Bronchial epithelial cell (primary cell): ENCODE data around the gene DCP1B. TPM values are rescaled to one million over a fixed set of nuclear protein-coding genes. Genes with fewer than 3 reads are reported as not detected.

ENCODE experiments used
- DNase-seq: peaks from one replicate; pipeline ENCODE4 v3.0.0-alpha.2; 2010; ENCODE audit warnings: low read depth
- FAIRE-seq: peaks from 2 replicates; lab custom pipeline; 2011; peaks lifted over from hg19 to GRCh38; lab: Jason Lieb, UNC
- H3K27me3 ChIP-seq: 2 replicates; pipeline ENCODE4 v1.5.1; 2011; ENCODE audit warnings: low read length; ENCODE audit not compliant: control insufficient read depth, insufficient read depth
- H3K36me3 ChIP-seq: 2 replicates; pipeline ENCODE4 v1.5.1; 2011; ENCODE audit warnings: low read length; ENCODE audit not compliant: control insufficient read depth, insufficient read depth
- H3K4me3 ChIP-seq: 2 replicates; pipeline ENCODE4 v1.5.1; 2011; ENCODE audit warnings: mild to moderate bottlenecking, low read depth, low read length, control low read depth
- CTCF ChIP-seq: IDR thresholded peaks from 2 replicates; pipeline ENCODE4 v1.5.1; 2011; ENCODE audit warnings: mild to moderate bottlenecking, moderate library complexity, low read length, control low read depth, inconsistent platforms; ENCODE audit not compliant: insufficient read depth, severe bottlenecking
- total RNA-seq: library from RNA; depleted of rRNA; stranded (reverse); fragments of >200 nt; gene quantifications from 2 replicates; pipeline ENCODE4 v1.2.1, GENCODE V29; 2014

DCP1B gene
- total RNA-seq, 1 donor from 2014 or later, result 1.3 TPM

- DNase-seq (no peak), FAIRE-seq (no peak)
- no peaks in the 10 kb centered on the region for H3K36me3 ChIP-seq
- TF ChIP-seq CTCF, result no peak
- H3K4me3 ChIP-seq, result no peak overlapping the region
- no peaks in the 10 kb centered on the region for H3K27me3 ChIP-seq
Observed at GRCh38 chr12:2023365-2023764, 19.1 kb upstream of the DCP1B start.

GRCh38 chr12:2020511-2020910, 16.3 kb upstream of the DCP1B start:
- no peaks in the 10 kb centered on the region for H3K36me3 ChIP-seq
- FAIRE-seq (no peak), DNase-seq (no peak)
- H3K27me3 ChIP-seq, result no peaks in the 10 kb centered on the region
- no peak overlapping the region for H3K4me3 ChIP-seq
- TF ChIP-seq CTCF, result no peak

- Histone ChIP-seq H3K36me3 (no peaks in the 10 kb centered on the region), H3K27me3 (no peaks in the 10 kb centered on the region), H3K4me3 (no peak overlapping the region)
- no peak for TF ChIP-seq CTCF
- no peak for FAIRE-seq
- DNase-seq, result no peak
Observed at GRCh38 chr12:2019126-2019525, 14.9 kb upstream of the DCP1B start.

- DNase-seq (no peak), FAIRE-seq (no peak)
- no peaks in the 10 kb centered on the region for H3K36me3 ChIP-seq
- H3K4me3 ChIP-seq, result no peak overlapping the region
- no peaks in the 10 kb centered on the region for H3K27me3 ChIP-seq
- no peak for TF ChIP-seq CTCF
Observed at GRCh38 chr12:2018391-2018790, 14.1 kb upstream of the DCP1B start.

- Histone ChIP-seq H3K27me3 (no peaks in the 10 kb centered on the region), H3K4me3 (no peak overlapping the region), H3K36me3 (no peaks in the 10 kb centered on the region)
- DNase-seq (no peak), FAIRE-seq (no peak)
- no peak for TF ChIP-seq CTCF
Observed at GRCh38 chr12:2017546-2018337, 13.5 kb upstream of the DCP1B start.
